HCT116 (cell line): ENCODE data around the gene UAP1L1.

ENCODE experiments used
- CTCF ChIP-seq, 3 experiments: fragments of 200-600 bp in 1 of 3; sonication (generic) in 1 of 3; IDR thresholded peaks in 2 of 3; conservative IDR thresholded peaks in 1 of 3; 2 replicates each; pipeline ENCODE4 v1.5.1; 2012 to 2017; ENCODE audit warnings: low read depth in 2 of 3, low read length in 2 of 3, antibody characterized with exemption in 1 of 3, borderline replicate concordance in 1 of 3, control low read depth in 1 of 3, mild to moderate bottlenecking in 1 of 3, mixed read lengths in 1 of 3, mixed run types in 1 of 3, moderate library complexity in 1 of 3; ENCODE audit not compliant: insufficient read depth in 1 of 3
- EZH2 ChIP-seq: fragments of 200-600 bp; sonication (generic); IDR thresholded peaks from 2 replicates; pipeline ENCODE4 v1.6.1; 2017; ENCODE audit warnings: antibody characterized with exemption, mixed run types
- EZH2phosphoT487 ChIP-seq: fragments of 200-600 bp; IDR thresholded peaks from 2 replicates; pipeline ENCODE4 v1.6.1; 2018; ENCODE audit warnings: antibody characterized with exemption, borderline replicate concordance
- MAX ChIP-seq: IDR thresholded peaks from 2 replicates; pipeline ENCODE4 v1.6.1; 2012
- POLR2A ChIP-seq: IDR thresholded peaks from 2 replicates; pipeline ENCODE4 v1.7.0; 2011; ENCODE audit warnings: borderline replicate concordance; ENCODE audit not compliant: insufficient read depth, insufficient read length; ENCODE audit errors: extremely low read depth
- POLR2AphosphoS5 ChIP-seq: IDR thresholded peaks from 2 replicates; pipeline ENCODE4 v1.6.1; 2011; ENCODE audit warnings: mild to moderate bottlenecking, low read depth, low read length, moderate library complexity
- YY1 ChIP-seq: IDR thresholded peaks from 2 replicates; pipeline ENCODE4 v1.6.1; 2011; ENCODE audit warnings: low read length, low read depth, moderate library complexity, mild to moderate bottlenecking; ENCODE audit not compliant: insufficient replicate concordance; ENCODE audit errors: extremely low read depth
- ZBTB33 ChIP-seq: IDR thresholded peaks from 2 replicates; pipeline ENCODE4 v1.6.1; 2011; ENCODE audit warnings: mild to moderate bottlenecking, low read length, moderate library complexity; ENCODE audit not compliant: insufficient replicate concordance; ENCODE audit errors: extremely low read depth

GRCh38 chr9:137045294-137046087, 31.8 kb upstream of the UAP1L1 start:
- TF ChIP-seq CTCF (IDR thresholded peaks at IDR 0.05 in 2 of 3, conservative IDR thresholded peaks at IDR 0.05 in 1 of 3; ENCODE audit: borderline replicate concordance in 1 of 3, insufficient read depth in 1 of 3, low read depth in 2 of 3, low read length in 2 of 3) (no peak), POLR2A (no peak), EZH2 (no peak), POLR2AphosphoS5 (no peak), ZBTB33 (no peak), MAX (no peak), YY1 (no peak), EZH2phosphoT487 (no peak)
